Activated T-cell treated with anti-CD3 and anti-CD28 coated beads, Interleukin-2, amount 50 U/mL, for 1 hour (primary cell): ENCODE data around the gene HOXC10.

Experiments
- DNase-seq: peaks from one replicate; pipeline ENCODE4 v3.0.0-alpha.2; 2020

The HOXC10 gene

DNA sequence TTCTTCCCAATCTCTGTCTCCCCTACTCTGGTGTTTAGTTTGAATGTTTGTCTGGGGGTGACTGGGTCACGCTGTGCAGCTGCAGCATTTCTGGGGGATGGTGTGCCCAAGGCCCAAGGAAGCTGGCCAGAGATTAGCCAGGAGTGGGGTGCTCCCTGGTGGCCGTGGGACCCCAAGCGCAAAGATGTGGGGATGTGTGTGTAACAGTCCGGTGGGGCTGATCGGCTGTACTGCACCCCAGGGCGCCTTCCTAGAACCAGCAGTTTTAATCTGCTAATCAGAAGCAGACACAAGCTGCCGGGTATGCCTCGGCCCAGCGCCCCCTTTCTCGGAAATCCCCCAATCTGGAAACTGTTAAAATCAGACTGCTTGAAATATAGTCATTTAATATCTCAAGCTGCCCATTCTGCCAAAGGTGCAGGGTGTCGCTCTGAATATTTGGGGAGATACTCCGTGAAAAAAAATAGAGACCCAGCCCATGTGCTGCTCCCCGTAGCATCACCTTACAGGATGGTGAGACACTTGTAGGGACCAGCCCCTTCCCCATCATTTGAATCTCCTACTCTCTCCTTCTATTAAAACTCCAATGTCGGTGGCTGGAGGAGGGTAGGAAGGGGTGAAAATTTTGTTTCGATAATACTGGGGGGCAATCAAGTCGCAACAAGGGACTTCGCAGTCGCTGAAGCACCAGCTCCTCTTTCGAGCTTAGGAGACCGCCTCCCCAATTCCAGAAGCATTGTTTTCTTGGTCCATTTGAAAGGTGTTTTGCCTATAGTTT lies 19.3 kb downstream of the HOXC10 start:
- DNase-seq: no peak

DNA sequence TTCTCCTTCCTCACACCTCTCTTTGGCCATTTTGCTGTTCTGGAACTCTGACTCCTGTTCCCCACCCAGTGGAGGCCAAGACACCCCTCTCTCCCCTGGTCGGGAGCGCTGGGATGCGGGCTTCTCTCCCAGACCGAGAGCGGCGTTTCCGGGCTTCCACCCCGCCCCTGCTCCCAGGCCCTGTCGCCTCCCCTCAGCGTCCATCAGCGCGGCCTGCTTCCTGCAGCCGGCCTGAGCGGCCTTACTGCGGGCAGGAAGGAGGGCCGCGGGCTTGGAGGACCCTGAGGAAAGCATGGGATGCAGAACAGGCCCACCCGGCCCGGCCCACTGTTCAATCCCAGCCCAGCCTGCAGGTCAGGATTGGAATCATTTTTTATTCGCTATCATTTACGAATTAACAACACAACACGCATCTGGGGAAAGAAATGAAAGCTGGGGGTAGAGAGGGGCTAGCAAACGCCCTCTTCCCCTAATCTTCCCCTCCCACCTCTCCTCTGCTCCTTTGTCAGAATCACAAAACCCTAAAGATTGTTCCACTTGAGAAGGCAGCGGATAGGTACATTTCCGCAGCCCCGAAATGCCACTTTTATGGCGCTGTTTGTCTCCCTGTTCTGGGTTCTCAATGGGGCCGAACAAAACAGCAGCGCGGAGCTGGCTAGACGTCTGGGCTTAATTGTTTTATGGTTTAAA lies 20.0 kb downstream of the HOXC10 start:
- no peak for DNase-seq

DNA sequence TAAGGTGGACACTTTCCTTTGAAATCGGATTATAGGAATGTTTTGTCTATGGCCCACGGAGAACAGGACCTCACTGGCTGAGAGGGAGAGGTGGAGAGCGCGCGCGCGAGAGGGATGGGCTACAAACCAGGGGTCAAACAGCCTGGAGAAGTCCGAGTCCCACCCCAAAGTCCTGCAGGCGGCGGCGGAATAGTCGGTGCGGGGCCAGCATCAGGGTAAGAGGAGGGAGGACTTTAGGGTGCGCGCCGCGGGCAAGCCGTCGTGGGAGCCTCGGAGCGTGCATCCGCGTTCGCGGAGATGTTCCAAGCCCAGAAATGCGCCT lies 20.5 kb downstream of the HOXC10 start:
- no peak for DNase-seq

DNA sequence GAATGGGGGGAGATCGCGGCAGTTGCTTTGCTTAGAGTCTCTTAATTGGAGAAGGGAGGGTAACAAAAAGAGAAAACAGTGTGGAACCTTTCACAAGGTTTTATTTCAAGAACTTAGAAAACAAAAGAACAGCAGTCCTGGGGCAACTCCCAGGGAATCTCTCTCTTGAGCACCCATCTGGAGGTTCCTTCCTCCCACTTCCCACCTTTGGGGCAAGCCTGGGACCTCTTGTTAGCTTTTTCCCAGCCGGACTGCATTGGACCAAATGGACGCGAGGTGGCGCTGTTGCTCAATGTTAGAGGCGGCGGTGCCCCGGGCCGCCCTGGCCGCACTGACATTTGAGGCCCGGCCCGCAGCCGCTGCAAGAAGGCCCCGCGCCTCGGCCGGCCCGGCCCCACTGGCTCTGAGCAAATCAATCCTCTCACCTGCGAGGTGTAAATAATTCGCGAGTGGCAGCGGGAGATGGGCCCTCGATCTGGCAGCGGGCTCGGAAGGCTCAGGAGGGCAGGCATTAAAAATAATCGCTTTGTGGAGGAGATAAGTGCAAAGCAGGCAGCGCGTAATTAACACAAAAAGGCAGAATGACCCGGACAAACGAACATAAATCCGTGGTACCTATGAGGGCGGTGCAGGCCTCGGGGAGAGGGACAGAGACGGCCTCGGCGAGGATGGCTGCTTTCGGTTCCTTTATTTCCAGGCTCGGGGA lies 21.1 kb downstream of the HOXC10 start:
- DNase-seq: peak; percentile 88

DNA sequence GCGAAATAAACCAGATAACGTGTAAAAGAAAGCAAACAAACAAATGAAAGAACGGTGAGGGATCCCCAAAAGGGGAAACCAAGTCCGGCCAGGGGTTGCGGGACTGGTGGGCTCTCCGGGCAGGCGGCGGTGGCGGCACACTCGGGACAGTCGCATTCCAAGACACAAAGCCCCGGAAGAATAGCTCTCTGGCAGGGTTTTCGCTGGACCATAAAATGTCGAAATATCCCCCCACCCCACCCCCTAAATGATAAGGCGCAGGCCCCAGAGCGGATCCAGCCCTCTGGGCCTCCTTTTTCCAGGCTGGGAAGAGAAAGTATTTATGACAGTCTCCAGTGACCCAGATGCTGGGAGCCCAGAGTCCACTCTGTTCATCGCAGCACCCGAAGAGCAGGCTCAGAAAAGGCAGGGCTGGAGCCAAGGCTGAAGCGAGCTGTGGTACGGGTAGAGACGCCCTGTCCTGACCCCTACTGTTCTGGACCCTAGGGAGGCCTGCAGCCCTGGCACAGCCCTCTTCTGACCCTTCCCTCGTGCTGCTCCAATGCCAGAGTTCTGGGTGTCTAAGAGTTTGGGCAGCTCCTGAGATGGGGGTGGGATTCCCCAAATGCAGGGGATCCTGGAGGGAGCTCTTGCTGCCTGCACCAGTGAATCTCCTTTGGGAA lies 21.7 kb downstream of the HOXC10 start:
- DNase-seq: no peak

DNA sequence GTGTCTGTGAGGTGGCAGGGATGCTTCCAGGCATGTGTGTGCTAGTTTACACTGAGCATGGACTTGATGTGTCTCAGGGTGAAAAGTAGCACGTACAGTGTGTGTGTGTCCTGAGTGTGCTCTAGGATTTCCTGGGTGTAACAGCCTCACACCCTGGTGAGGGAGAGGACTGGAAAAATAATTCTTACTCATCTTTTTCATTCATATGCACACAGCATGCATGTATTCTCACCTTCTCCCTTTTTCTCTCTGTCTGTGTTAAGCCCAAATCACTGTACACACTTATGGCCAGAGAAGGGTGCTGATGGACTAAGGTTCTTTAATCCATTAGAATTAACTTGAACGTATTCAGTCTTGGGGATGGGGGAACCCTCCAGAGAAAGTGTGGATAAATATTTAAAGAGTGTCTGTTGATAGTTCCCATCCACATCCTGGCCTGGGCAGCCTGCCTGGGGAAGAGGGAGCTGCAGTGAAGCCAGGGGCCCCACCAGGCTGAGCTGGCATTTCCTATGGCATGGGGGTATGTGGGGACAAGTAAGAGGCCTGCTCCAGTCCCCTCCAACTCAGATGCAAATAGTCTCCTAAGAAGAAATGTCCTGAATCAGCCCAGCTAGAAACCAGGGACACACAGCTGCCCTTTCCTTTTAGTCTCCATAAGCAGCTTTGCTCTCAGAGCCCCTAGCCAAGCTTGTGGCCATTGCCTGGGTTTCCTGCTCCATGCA lies 22.8 kb downstream of the HOXC10 start:
- no peak for DNase-seq

DNA sequence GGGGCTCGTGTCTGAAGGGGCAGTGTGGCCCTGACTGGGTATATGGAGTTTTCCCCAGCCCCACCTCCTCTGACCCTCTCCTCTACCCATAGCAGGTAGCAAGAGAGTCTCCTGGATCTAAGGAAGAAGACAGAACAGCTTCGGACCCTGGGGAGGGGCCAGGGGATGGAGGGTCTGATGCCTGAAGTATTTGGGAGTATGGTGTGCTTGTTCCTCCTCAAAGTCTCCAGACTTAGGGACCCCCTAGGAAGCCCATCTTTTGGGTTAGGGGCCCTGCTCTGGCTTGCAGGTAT lies 23.3 kb downstream of the HOXC10 start:
- DNase-seq: no peak

DNA sequence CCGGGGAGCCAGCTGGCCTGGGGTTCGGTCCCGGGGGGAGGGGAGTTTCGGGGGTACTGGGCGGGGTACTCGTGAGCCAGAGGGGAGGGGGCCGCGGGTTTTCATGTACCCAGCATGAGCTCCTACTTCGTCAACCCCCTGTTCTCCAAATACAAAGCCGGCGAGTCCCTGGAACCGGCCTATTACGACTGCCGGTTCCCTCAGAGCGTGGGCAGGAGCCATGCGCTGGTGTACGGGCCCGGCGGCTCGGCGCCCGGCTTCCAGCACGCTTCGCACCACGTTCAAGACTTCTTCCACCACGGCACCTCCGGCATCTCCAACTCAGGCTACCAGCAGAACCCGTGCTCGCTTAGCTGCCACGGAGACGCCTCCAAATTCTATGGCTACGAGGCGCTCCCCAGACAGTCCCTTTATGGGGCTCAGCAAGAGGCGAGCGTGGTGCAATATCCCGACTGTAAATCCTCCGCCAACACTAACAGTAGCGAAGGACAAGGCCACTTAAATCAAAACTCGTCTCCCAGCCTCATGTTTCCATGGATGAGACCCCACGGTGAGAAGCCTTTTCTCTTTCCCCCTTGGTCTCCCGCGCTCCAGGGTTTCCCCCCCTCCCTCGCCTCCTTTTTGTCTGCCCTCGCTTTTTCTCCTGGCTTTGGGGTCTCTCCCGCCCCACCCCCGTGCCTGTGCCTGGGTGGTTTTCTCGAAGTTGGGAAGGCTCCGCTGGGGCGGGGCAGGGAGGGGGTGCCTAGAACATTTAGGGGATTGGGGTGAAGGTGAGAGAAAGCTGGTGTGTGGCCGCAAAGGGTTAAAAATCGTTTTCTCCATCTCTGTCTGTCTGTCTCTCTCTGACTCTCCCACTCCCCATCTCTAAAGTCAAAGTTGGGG lies 24.5 kb downstream of the HOXC10 start:
- peak; percentile 46 for DNase-seq

DNA sequence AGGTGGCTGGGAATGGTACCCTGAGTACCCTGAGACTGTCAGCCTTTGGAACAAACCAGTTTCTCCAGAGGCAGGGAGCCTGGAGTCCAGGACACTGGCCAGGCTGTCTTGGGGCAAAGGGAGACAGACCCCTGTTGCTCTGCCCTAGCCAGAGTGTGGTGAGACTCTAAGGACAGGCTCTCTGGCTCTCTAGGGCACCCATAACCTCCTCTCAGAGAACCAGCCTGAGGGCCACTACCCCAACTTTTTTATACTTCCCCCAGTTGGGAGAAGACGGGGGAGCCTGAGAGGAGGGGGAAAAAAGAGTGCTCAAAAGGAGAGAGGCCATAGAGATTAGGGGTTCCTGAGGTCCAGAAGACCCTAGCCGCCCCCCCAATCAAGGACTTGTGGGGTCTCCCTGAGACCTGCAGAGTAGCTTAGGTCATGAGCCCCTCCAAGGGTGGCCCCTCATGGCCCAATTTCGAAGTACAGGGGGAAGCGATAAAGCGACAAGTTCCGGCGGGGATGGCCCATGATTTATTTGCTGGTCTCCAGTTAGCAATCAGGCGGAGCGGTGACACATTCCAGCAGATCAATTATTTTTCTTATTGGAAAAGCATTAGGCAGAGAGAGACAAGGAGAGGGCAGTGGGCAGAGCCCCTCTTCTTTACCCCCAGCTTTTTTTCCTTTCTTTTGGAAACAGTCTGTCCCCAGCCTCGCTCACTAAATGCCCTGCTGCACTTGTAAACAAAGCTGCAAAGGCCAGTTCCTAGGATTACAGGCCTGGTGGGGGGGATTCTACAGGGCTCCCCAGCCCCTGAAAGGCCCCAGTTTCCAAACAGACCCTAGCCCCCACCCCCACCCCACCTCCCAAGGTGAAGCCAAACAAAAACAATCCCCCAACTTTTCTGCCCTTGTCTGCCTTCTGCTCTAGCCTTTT lies 25.4 kb downstream of the HOXC10 start:
- DNase-seq: no peak

DNA sequence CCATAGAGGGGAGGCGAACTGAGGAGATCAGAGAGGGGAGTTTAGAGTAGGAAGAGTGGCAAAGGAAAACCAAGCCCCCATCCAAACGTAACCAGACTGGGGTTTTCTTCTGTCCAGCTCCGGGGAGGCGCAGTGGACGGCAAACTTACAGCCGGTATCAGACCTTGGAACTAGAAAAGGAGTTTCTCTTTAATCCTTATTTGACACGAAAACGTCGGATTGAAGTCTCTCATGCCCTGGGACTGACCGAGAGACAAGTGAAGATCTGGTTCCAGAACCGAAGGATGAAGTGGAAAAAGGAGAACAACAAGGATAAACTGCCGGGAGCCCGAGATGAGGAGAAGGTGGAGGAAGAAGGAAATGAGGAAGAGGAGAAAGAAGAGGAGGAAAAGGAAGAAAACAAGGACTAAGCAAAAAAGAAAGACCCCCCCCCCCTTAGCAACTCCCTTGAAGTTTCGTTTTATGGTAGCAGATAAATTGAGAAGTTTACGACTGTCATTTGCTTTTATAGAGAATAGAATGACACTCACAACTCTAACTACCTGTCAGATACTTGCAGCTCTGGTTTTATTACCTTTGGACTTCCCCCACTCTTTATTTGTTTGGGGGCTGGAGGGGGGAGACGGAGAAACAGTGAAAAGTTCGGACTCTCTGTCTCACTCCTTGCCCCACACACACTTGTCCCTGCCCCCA lies 26.2 kb downstream of the HOXC10 start:
- DNase-seq: no peak

DNA sequence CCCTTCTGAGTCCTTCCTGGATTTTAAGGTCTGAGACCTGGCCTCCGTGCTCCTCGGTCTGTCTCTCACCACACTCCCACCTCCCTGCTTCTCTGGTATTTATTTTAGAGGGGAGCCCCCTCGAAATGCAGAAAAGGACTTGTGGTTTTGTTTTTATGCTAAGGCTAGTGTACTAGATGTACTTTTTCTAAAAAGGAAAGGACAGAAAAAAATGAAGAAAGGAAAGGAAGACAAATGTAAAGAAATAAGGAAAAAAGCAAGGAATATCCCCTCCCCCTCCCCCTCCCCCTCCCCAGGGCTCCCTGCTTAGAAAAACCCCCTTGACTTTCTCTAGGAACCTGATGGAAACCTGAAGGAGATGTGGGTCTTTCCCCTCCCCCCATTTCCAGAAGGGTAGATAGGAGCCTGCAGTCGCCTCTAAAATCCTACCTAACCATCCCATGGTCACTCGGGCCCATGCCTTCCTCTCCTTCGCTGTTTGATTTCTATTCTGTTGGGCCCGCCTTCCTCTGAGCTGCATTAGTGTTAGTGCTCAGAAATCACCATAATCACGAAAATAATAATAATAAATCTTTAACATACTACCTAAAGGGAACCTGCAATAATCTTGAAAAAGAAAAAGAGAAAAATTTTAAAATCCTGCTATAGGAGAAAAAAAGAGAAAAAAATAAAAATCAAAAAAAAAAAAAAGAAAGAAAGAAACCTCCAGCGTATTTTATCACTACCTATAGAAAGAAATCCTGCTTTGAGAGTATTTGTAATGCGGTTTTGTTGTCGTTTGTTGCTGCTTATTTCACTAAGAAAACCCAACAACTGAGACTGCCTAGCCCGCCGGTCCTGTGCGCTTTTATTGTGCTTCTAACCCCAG lies 27.0 kb downstream of the HOXC10 start:
- DNase-seq: no peak

DNA sequence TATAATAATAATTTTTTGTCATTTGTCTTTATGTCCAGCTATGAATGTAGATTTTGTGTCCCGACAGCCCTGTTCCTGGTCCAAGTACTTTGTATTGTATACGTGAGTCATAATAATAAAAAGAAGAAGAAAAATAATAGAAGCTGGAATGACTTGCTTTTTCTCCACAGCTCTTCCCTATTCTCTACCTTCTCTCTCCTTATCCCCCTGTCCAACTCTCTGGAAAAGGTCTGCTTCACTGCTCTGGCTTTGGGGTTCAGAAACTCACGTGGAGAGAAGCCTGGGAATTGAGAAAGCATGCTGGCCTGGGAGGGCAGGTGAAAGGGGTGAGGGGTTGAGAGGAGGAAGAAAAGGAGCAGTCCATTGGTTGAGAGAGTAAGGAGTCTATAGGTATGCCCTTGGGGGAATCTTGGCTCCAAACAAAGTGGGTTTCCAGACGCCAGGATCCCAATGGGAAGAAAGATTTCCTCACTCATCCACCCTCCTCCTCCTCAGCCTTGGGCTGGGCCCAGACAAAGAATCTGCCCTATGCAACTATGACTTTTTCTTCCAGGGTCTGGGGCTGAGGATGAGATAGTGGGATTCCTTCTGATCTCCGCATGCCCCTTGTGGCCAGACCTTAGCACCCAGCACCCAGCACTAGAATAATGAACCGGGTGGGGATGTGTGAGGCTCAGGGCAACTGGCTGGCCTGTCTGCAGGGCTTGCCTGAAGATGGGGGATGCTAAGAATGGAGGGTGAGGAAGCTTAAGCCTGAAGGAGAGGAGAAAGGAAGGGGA lies 27.9 kb downstream of the HOXC10 start:
- DNase-seq: no peak

DNA sequence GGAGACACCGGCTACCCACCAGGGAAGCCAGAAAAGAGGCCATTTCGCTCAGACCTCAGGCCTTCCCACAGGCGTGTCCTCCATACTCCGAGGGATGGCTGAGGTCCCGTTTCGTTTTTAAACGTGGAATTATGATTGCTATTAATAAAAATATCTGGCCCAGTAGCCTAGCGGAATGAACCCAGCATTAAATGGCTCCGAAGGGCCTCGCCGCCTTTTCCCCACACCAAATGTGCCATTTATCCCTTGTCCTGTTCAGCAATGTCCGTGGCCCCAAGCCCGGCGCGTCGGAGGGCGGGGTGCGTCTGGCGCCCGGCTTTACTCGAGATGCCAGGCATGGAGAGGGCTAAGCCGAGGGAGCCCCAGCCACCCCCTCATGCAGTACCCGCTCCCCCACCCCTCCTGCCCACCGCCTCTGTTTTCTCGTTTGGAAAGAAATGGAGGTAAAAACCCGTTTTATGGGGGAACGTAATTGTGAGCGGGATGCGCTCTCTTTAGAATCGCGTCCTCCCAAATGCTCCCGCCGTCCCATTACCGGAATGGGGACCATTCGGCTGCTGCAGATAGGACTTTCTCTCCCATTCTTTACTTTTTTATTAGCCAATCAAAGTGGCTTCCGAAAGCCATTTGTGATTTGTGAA lies 29.6 kb downstream of the HOXC10 start:
- DNase-seq: no peak

DNA sequence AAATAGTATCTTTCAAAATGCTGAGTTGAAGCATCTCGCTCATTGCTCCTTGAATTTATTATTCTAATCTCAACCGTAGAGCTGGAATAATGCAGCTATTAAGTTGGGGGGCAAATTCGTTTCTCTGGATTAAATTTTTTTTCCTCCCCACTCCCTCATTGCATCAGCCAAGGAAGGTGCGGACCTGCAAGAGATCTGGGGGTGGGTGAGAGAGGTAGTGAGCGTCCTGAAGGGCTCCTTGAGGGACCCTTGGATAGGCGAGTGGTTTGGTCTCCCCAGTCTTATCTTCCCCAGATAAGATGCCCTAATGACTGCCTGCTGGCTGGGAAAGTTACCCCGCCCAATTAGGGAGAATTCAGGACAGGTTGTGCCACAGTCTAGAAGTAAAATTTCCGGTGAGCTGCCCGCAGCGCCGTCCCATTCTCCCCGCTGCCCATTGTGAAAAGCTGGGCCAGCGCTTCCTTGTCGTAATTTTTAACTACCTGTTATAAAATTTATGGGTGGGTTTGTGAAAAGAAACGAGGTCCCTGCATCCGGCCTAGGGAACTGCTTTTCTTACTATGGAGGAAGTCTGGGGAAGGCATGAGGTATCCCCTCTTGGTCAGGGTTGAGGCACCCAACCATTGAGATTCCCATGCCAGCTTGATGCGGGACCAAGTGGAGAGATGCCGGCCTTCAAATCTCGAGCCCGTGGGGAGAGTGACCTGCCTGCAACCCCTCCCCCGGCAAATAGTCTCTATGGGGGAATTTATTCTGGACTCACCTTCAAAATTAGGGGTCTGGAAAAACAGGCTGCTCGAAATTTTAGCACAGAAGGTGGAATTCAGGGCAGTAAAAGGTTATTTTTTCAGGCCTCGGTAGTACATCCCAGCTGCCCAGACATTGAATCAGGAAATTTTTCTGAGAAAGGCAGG lies 30.3 kb downstream of the HOXC10 start:
- no peak for DNase-seq

DNA sequence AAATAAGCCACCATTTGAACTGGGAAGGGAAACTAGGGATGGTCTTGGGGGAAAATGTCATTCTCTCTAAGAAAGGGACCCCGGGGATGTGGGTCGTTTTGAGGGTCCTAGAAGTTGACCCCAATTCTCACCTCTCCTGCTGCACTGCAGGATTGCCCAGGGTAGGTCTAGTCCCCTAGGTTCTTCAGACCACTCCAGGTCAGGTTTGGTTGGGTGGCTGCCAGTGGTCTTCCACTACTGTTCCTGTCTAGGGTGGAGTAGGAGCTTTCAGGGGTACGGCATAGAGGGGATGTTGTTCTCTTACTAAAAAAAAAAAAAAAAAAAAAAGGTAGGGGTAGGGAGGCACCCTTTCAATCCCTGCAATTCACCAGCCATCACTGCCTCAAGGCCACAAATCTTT lies 31.1 kb downstream of the HOXC10 start:
- DNase-seq: no peak

DNA sequence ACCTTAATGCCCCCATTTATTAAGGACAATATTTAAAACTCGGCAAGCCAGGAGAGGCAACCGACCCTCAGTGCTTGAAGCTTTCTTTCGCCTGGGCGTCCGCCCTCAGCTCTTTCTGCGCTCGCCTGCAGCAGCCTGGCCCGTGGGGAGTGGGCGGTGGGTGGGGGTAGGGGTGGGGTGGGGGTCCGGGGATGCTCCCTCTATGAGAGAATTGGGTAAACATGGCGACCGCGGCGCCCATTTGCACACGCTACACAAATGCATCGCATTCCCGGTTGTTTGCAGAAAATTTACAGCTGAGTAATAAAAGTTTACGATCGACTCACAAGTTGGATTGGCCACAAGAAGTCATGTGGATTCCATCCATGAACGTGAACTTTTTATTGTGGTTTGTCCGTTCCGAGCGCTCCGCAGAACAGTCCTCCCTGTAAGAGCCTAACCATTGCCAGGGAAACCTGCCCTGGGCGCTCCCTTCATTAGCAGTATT lies 31.6 kb downstream of the HOXC10 start:
- no peak for DNase-seq
